GM19025 (cell line): ENCODE results near the gene NPAT.
A peak's percentile ranks its signal among the peaks of the same experiment; 100 is the strongest.

Experiments
- ATAC-seq: cut with Tn5 transposase; IDR thresholded peaks from one replicate; pipeline ENCODE4 v1.9.1; 2021; ENCODE audit warnings: mild to moderate bottlenecking, low read depth, moderate library complexity; ENCODE audit not compliant: unreplicated experiment

Gene NPAT

GRCh38 chr11:108220721-108221336 is 1.6 kb downstream of the NPAT start:
- ATAC-seq, result no peak

DNA sequence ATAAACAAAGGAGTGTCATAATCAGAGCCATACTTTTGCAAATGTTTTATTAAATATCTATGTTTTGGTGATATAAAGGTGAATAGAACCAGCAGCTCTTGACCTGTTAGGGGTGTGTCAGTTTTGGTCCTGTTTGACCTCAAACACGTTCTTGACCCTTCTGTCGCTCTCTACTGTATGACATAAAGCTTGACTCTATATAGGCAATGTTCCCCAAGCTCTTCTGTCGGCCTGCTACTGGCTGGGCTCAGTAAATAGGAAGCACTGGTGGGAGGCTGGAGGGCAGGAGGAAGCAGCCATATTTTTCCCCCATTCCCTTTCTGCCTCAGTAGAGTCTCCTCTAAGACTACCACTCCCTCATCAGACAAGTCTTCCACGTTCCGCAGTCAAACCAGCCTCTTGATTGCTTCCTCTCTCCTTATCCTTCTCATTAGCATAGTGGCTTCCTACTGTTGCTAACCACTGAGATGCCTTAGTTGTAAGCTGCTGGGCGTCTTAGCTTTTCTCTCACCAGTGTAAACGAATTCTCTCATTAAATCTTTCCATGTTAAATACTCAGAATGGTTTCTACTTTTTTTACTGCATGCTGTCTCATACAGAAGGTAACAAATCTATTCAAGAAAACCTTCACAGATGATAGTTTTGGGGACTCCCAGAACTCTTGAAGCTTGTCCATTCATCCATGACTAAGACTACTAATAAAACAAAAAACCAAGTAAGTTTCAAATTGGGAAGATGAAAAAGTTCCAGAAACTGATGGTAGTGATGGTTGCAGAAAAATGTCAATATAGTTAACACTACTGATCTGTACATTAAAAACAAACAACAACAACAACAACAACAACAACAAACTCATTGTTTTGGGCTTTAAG is 3.3 kb downstream of the NPAT start:
- ATAC-seq, result no peak

- ATAC-seq, result no peak
Observed at GRCh38 chr11:108218455-108218854, 4.0 kb downstream of the NPAT start.

DNA sequence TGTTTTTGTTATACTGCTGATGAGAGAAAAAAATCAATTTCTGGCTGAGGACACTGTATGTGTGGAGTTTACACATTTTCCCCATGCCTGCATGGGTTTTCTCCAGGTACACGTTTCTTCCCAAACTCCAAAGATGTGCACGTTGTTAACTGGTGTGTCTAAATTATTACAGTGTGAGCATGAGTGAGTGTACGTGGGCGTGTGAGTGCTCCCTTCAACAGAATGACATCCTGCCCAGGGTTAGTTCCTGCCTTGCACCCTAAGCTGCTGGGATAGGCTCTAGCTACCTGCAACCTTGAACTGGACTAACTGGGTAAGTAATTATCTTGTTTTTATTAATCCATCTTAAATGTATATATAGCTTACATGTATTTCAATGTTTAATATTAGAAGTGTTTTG is 5.5 kb downstream of the NPAT start:
- no peak for ATAC-seq

DNA sequence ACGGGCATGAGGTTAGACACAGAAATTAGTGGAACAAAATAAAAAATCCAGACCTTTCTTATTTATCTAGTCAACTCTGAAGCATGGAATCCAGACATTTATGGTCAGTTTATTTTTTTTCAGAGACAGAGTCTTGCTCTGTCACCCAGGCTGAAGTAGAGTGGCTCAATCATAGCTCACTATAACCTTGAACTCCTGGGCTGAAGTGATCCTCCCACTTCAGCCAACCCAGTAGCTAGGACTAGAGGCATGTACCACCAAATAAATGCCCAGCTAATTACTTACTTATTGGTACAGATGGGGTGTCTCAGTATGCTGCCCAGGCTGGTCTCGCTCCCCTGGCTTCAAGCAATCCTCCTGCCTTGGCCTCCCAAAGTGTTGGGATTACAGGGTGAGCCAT is 8.7 kb downstream of the NPAT start:
- ATAC-seq, result no peak

DNA sequence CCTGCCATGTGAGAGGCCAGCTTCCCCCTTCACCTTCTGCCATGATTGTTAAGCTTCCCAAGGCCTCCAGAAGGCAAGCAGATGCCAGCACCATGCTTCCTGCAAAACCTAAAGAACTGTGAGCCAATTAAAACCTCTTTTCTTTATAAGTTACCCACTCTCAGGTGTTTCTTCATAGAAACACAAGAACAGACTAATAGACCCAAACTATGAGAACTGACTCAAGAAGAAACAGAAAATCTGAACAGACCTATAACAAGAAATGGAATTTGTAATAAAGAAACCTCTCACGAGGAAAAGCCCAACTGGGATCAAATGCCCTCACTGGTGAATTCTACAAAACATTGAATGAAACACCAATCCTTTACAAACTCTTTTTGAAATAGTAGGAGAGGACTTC is 12.0 kb downstream of the NPAT start:
- no peak for ATAC-seq

- ATAC-seq, result no peak
Observed at GRCh38 chr11:108207683-108208060, 14.8 kb downstream of the NPAT start.

GRCh38 chr11:108206969-108207682 is 15.3 kb downstream of the NPAT start:
- no peak for ATAC-seq

DNA sequence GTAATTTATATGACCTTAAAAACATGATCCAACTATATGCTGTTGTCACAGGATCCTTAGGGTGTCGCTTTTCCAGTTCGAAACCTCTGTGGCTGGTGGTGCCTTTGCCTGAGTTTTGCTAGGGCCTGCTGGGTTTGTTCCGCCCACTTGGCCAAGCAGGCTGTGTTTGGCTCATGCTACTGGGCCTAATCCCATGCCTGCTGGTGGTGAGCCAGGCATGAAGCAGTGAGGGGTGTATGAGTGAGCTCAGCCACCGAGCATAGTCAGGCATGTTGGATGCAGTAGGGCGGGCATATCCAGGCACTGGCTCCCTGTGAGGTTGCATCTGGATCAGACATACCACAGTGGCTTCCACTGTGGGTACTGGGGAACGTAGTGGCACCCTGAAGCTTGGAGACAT is 16.3 kb downstream of the NPAT start:
- no peak for ATAC-seq

DNA sequence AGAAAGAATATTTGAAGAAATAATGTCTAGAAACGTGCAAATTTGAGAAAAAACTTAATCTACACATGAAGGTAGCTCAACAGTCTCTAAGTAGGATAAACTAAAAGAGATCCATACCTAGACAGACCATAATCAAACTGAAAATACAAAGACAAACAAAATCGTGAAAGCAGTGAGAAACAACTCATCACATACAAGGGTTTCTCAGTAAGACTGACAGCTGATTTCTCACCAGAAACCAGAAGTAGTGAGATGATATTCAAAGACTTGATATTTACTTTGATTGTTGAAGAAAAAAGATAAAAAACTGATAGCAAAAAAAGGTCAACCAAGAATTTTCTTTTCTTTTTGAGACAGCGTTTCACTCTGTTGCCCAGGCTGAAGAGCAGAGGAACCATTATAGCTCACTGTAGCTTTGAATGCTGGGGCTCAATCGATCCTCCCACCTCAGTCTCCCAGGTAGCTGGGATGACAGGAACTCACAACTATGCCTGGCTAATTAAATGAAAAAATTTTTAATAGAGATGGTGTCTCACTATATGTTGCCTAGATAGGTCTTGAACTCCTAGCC is 17.4 kb downstream of the NPAT start:
- no peak for ATAC-seq

DNA sequence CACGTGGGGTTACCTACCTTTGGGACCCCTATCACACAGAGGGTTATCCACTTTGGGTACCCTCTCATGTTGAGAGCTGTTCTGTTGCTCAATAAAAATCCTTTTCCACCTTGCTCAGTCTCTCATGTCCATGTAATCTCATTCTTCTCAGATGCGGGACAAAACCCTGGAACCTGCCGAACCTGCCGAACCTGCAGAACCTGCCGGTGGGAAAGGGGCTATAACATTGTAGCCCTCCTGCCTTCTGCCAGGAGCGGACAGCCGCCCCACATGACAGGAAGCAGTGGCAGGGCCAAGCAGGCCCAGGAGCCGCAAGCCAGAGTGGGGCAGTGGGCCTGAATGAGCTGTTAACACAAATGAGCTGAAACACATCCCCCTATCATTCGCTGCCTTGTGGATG is 18.1 kb downstream of the NPAT start:
- no peak for ATAC-seq

DNA sequence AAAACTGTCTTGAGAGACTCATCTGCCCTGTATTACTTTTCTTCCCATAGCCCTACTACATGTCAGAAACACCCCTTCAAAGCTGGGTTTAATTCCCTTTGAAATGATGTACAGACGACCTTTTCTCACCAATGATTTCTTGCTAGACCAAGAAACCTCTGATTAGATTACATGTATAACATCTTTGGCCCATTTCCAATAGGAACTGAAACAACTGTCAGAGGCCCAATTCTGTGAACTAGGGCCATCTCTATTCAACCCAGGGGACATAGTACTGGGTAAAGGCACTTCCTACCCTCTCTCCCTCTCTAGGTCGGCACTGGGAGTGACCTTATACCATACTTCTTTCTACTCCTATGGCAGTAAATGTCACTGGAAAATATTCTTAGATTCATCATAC is 19.4 kb downstream of the NPAT start:
- ATAC-seq, result no peak

DNA sequence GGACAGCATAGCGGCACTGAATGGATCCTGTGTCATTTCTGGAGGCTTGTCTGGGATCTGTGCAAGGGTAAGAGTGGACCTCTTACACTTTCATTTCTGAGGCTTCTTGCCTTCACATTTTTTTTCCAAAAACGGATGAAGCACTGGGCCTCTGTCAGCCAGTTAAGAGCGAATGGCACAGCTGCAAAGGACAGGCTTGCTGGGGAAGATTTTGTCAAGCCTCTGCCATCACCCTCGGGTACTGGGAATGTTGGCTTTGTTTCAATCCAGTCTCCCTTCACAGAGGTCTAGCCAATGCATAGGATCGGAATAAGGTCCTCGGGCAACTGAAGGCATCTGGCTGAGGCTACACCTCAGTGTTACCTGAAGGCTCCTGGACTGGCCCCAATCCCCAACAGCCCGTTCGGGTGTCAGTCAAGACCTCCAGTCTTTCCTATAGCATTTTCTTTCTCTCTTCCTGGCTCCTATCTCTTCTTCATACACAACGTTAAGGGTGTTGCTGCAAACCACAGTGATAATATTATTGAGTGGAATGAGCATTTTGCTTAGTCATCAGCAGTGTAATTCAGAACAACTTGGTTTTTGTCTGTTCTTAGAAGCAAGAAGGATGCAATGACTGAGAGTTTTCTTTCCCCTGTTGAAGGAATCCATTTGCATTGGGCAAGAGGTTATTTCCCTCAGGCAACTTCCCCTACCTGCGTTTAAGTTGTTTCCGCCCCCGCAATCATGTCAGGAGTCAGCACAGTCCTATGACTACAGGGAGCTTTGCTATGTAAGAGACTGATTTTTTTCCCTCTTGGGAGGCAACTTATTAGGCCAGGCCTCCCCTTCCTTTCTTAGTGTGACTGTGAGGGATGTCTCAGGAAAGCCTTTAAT is 22.8 kb downstream of the NPAT start:
- peak; percentile 77 for ATAC-seq

DNA sequence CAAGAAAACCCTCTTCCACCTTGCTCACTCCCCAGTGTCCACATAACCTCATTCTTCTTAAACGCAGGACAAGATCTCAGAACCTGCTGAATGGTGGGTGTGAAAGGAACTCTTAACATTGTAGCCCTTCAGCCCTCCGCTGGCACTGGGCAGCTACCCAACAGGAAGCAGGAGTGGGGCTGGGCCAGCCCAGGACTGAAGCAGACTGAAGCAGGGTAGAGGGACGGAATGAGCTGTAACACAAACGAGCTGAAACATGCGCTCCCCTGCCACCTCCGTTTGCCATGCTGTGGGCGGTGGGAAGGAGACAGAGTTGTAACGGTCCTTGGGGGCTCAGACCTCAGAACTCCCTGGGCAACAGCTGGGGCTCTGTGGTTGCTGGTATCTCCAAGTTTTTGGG is 23.6 kb downstream of the NPAT start:
- no peak for ATAC-seq

DNA sequence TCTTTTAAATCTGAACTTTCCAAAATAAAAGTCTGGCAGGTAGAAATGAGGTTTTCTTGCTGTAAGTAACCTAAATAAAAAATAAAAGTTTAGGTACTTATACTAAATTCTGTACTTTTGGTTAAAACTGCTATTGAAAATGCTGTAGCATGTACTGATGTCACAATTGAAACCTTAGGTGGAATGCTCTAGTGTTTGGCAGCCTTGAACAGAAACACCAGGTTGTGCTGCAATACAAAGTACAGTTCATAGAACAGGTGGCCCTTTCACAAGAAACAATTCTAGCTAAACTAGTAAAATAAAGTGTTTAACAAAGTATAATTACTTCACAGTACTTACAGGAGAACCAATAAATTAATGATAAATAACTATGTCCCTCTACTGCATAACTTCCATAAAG is 25.1 kb downstream of the NPAT start:
- ATAC-seq, result no peak

DNA sequence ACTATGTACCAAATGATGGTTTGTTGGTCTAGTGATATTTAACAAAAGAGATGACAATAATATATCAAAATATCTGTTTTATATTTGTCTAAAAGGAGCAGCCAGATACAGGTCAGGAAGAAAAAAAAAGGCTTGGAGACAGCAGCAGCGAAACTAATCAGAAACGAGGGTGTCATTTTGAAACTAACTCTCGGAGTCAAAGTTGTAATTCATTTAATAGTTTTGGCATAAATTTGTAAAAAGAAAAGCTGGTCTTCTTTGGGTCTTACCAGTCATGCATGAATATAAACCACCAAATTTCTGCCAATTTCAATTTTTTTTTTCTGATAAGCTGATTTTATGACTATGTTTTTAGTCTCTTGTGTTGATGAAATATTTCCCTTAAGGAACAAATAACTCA is 25.5 kb downstream of the NPAT start:
- no peak for ATAC-seq

GRCh38 chr11:108193725-108194124 is 28.7 kb downstream of the NPAT start:
- no peak for ATAC-seq

DNA sequence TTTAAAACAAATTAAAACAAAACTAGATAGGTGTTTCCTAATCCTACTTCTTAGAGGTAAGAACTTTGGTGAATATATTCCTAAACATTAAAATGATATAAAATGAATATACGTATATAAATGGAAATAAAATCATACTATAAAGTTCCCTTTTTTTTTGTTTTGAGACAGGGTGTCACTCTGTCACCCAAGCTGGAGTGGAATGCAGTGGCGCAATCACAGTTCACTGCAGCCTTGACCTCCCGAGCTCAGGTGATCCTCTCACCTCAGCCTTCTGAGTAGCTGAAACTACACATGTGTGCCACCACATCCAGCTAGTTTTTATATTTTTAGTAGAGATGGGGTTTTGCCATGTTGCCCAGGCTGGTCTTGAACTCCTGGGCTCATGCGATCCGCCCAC is 44.9 kb downstream of the NPAT start:
- no peak for ATAC-seq

- ATAC-seq, result no peak
Observed at GRCh38 chr11:108170184-108170583, 52.3 kb downstream of the NPAT start.

- ATAC-seq, result no peak
Observed at GRCh38 chr11:108167624-108168023, 54.8 kb downstream of the NPAT start.
